KOPT-K1 (cell line): ENCODE results near the gene C18orf54.

Experiments
- H3K27ac ChIP-seq: fragments of 200-600 bp; sonication (generic); 2 replicates; pipeline ENCODE4 v1.5.1; 2016; ENCODE audit warnings: antibody characterized with exemption, mild to moderate bottlenecking, low read depth, low read length; ENCODE audit not compliant: poor library complexity, severe bottlenecking
- H3K36me3 ChIP-seq: fragments of 200-600 bp; sonication (generic); 2 replicates; pipeline ENCODE4 v1.5.1; 2017; ENCODE audit warnings: antibody characterized with exemption, mild to moderate bottlenecking, low read length, moderate library complexity; ENCODE audit not compliant: insufficient read depth
- H3K9me3 ChIP-seq: fragments of 200-600 bp; sonication (generic); 2 replicates; pipeline ENCODE4 v1.5.1; 2017; ENCODE audit warnings: antibody characterized with exemption, low read length, mild to moderate bottlenecking; ENCODE audit not compliant: insufficient read depth, poor library complexity, severe bottlenecking

The C18orf54 gene

DNA sequence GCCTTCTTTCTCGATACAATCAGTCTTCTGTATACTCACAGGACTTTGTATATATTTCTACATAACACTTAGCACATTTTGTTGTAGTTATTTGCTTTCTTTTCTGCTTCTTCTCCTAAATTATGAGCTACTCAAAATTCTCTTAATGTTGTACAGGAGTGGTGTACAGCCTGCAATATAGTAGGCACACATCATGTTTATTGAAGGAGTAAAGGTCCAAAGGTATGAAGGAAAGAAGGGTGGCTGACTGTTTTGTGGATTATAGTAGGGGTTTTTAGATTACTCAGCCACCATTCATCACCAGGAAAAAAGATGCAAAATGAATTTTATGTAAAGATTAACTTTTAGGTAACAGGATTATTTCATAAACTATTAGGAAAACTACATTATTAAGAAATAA lies 54.1 kb downstream of the C18orf54 start:
- H3K27ac ChIP-seq, result no peak overlapping the region
- H3K36me3 ChIP-seq, result no peaks in the 10 kb centered on the region
- H3K9me3 ChIP-seq, result no peaks in the 10 kb centered on the region

- H3K27ac ChIP-seq, result no peak overlapping the region
- no peaks in the 10 kb centered on the region for H3K36me3 ChIP-seq
Observed at GRCh38 chr18:54415086-54415485, 57.4 kb downstream of the C18orf54 start.

GRCh38 chr18:54416436-54416835 lies 58.7 kb downstream of the C18orf54 start:
- H3K9me3 ChIP-seq, result no peaks in the 10 kb centered on the region

More at GRCh38 chr18:54415086-54415485, 57.4 kb downstream of the C18orf54 start:
- H3K9me3 ChIP-seq, result no peaks in the 10 kb centered on the region

DNA sequence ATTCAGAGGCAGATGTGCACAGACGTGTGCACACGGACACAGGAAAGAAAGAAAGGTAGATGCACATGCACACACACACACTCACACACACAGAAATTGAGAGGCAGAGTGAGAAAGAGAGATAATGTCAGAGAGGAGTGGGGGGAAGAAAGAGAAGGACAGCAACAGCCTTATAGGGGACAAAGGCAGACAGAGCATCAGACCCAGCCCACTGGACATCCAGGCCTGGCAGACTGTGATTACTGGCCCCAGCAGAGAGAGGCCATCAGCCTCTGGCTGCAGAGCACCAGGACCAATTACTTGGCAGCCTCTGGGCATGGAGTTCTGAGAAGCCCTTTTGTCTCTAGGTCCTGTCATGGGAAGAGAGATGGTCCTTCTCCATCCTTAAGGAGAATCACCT lies 66.1 kb downstream of the C18orf54 start:
- no peak overlapping the region for H3K27ac ChIP-seq

More at GRCh38 chr18:54416436-54416835, 58.7 kb downstream of the C18orf54 start:
- Histone ChIP-seq H3K27ac (no peak overlapping the region), H3K36me3 (no peaks in the 10 kb centered on the region)

DNA sequence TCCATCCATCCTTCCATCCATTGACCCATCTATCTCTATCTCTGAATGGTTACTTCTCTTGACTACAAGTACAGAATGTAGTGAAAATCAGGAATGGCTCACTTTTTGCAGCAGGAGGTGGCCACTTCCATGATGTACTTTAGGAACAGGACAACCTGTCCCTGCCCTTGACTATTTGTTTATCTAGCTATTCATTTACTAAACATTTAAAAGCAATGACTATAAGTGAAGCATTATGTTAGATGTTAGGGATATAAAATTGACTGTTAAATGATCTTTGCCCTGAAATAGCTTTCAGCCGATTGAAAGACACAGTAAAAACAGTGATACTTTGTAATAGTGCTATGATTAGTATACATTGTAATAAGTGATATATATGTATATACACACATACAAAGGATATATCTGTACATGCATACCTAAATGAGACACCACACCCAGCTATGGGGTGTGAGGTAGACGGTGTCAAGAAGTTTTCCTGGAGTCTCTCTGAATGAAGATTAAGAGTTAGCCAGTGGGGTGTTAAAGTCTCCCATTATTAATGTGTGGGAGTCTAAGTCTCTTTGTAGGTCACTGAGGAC lies 68.5 kb downstream of the C18orf54 start:
- H3K36me3 ChIP-seq, result no peaks in the 10 kb centered on the region
- H3K27ac ChIP-seq, result no peak overlapping the region
- H3K9me3 ChIP-seq, result no peaks in the 10 kb centered on the region

More for the DNA sequence above, 66.1 kb downstream of the C18orf54 start:
- Histone ChIP-seq H3K36me3 (no peaks in the 10 kb centered on the region), H3K9me3 (no peaks in the 10 kb centered on the region)
